ENCODE results near the gene UHRF2. TPM values are rescaled to one million over a fixed set of nuclear protein-coding genes. Genes with fewer than 3 reads are reported as not detected.
"Not testable (repeated sequence)": the region's sequence is repeated elsewhere in the genome, so short reads cannot be mapped to it uniquely, and the experiment has no call there.

UHRF2 gene
- total RNA-seq, 2 donors from 2014 or later: 15.2 TPM

DNA sequence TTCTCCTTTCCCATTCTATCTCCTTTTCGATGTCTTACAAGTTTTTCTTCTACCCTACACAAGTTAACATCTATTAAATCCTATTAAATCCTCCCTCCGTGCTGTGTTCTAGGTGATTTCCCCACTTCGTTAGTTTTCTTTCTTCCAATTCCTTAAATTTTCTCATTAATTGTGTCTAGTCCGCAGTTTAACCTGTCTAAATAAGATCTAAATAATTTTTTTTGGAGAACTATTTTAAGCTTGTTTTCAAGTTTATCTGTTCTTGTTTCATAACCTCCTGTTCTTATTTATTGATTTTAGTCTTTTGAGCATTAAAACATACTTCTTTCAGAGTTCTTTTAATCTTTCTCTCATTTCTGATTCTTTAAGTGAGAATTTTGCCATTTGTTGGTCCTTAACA is 109.3 kb downstream of the UHRF2 start:
- TF ChIP-seq, protein P1, sequence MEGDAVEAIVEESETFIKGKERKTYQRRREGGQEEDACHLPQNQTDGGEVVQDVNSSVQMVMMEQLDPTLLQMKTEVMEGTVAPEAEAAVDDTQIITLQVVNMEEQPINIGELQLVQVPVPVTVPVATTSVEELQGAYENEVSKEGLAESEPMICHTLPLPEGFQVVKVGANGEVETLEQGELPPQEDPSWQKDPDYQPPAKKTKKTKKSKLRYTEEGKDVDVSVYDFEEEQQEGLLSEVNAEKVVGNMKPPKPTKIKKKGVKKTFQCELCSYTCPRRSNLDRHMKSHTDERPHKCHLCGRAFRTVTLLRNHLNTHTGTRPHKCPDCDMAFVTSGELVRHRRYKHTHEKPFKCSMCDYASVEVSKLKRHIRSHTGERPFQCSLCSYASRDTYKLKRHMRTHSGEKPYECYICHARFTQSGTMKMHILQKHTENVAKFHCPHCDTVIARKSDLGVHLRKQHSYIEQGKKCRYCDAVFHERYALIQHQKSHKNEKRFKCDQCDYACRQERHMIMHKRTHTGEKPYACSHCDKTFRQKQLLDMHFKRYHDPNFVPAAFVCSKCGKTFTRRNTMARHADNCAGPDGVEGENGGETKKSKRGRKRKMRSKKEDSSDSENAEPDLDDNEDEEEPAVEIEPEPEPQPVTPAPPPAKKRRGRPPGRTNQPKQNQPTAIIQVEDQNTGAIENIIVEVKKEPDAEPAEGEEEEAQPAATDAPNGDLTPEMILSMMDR (IDR thresholded peaks at IDR 0.05): no peak
- no peak for DNase-seq (ENCODE audit: low spot score)
- Histone ChIP-seq H3K36me3 (no peaks in the 10 kb centered on the region), H3K27me3 (no peaks in the 10 kb centered on the region), H3K9me3 (peaks cover 0 to 20% of the 10 kb centered on the region in 2 donors), H3K4me3 (no peak overlapping the region), H3K27ac (no peak overlapping the region), H3K4me1 (no peaks in the 10 kb centered on the region)

DNA sequence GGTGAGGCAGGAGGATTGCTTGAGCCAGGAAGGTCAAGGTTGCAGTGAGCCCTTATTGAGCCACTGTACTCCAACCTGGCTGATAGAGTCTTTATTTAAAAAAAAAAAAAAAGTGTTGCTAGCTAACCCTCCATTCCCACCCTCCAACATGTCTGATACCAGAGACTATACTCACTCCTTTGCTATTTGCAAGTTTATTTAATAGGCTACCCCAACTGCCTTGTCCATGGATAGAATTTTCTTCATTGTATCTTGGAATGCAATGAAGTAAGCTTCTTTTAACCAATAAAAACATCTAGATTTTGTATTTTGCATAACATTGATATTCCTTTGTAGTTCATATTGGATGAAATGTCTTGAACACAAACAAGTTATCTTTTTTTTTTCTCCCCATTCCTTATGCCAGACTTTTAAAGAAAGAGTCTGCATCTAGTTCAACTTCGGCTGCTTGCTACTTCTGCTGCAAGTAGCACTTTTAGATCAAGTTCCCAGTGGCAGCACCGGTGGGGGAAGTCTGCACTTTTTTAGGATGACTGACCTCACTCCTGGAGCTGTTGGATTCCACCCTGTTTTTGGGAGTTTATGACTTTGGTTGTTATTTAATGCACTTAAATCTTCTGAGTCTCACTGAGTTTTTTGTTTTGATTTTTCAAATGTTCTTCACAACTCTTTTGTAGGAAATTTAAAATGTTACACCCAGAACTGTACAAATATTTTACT is 112.5 kb downstream of the UHRF2 start:
- TF ChIP-seq, protein P1 (IDR thresholded peaks at IDR 0.05): no peak
- Histone ChIP-seq H3K27me3 (no peaks in the 10 kb centered on the region), H3K4me1 (peaks cover 0 to 3% of the 10 kb centered on the region in 2 donors), H3K9me3 (peaks cover 0 to 20% of the 10 kb centered on the region in 2 donors), H3K36me3 (no peaks in the 10 kb centered on the region), H3K4me3 (no peak overlapping the region), H3K27ac (no peak overlapping the region)
- no peak for DNase-seq (ENCODE audit: low spot score)

DNA sequence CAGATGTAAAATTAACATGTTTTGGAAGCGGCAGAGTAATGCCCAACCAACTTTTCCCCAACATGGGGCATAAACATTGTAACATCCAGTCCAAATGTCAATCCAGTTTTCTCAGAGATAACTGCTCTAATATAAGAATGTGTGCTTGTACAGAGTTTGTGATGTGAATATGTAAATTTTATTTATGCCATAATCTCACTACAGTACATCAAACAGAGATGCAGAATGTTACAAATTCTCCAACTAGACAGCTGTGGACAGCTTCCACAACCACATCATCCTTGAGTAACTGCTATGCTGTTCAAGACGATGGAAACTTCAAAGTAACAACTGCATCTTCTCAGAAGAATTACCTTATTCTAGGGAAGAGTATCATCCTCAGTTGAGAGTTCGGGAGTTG is 122.6 kb downstream of the UHRF2 start:
- no peak overlapping the region for H3K27ac ChIP-seq
- no peak overlapping the region for H3K4me3 ChIP-seq
- H3K36me3 ChIP-seq: no peaks in the 10 kb centered on the region
- no peaks in the 10 kb centered on the region for H3K27me3 ChIP-seq
- no peak for DNase-seq (ENCODE audit: low spot score)
- TF ChIP-seq, protein P1 (IDR thresholded peaks at IDR 0.05): no peak
- no peaks in the 10 kb centered on the region for H3K9me3 ChIP-seq
- H3K4me1 ChIP-seq: peaks cover 0 to under 1% of the 10 kb centered on the region in 2 donors

DNA sequence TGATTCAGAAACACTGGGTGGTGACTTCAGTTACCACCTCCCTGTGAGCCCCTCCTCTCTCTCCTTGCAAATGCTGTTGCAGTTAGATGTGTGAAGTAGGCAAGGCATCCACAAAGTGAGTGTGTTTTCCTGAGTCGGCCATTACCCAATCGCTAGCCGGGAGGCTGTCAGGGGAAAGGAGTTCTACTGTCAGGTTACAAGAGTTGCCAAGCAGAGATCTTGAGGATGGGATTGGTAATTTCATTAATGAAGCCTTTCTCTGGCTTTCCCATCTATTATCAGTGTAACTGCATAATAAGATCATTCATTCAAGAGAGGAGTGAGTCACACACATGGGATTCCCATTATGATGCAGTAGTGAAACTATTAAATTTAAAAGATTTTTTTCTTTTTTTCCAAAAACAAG is 125.7 kb downstream of the UHRF2 start:
- Histone ChIP-seq H3K9me3 (no peaks in the 10 kb centered on the region), H3K36me3 (no peaks in the 10 kb centered on the region), H3K27ac (no peak overlapping the region), H3K4me1 (no peaks in the 10 kb centered on the region), H3K4me3 (no peak overlapping the region), H3K27me3 (no peaks in the 10 kb centered on the region)
- TF ChIP-seq, protein P1 (IDR thresholded peaks at IDR 0.05): no peak
- no peak for DNase-seq (ENCODE audit: low spot score)

DNA sequence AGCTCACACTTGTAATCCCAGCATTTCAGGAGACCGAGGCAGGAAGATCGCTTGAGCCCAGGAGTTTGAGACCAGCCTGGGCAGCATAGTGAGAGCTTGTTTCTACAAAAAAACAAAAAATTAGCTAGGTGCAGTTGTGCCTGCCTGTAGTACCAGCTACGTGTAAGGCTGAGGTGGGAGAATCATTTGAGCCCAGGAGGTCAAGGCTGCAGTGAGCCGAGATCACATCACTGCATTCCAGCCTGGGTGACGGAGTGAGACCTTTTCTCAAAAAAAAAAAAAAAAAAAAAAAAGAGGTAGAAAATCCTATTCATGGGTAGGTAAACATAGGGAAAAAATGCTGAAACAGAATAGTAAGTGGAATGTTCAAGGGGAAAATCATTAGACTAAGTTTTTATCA is 129.6 kb downstream of the UHRF2 start:
- H3K27me3 ChIP-seq; H3K36me3 ChIP-seq; DNase-seq (ENCODE audit: low spot score); H3K9me3 ChIP-seq; H3K27ac ChIP-seq; H3K4me3 ChIP-seq; H3K4me1 ChIP-seq: not testable (repeated sequence)

DNA sequence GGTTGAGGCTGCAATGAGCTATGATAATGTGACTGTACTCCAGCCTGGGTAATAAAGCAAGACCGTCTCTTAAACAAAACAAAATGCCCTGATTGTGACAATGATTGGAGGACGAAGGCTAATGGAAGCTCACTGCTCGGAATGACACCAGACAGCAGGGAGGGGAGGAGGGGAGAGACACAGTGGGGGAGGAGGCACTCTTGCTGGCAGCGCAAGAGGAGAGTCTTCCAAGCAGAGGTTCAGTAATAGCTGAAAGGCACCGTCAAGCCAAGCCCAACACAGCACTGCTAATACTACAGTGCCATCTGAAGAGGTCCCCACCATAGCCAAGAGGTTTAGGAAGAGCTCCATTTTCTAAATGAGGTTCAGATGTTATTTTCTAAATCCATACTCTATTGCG is 130.2 kb downstream of the UHRF2 start:
- DNase-seq (ENCODE audit: low spot score): no peak
- no peaks in the 10 kb centered on the region for H3K27me3 ChIP-seq
- no peaks in the 10 kb centered on the region for H3K36me3 ChIP-seq

More for the DNA sequence above, 130.2 kb downstream of the UHRF2 start:
- no peaks in the 10 kb centered on the region for H3K9me3 ChIP-seq
- TF ChIP-seq, protein P1 (IDR thresholded peaks at IDR 0.05): no peak
- no peak overlapping the region for H3K27ac ChIP-seq
- H3K4me3 ChIP-seq: no peak overlapping the region
- H3K4me1 ChIP-seq: no peaks in the 10 kb centered on the region

Measured in right atrium auricular region (tissue), 2 donors.